NCI-H226 (cell line): Measurements from ENCODE around the gene ESR2.
A peak's percentile ranks its signal among the peaks of the same experiment; 100 is the strongest.
"Not testable (repeated sequence)": the region's sequence is repeated elsewhere in the genome, so short reads cannot be mapped to it uniquely, and the experiment has no call there.

Experiments
- DNase-seq: peaks from one replicate; pipeline ENCODE4 v3.0.0-alpha.2; 2015

ESR2 gene

GRCh38 chr14:64074961-64075612 is 219.1 kb downstream of the ESR2 start:
- DNase-seq, result no peak

DNA sequence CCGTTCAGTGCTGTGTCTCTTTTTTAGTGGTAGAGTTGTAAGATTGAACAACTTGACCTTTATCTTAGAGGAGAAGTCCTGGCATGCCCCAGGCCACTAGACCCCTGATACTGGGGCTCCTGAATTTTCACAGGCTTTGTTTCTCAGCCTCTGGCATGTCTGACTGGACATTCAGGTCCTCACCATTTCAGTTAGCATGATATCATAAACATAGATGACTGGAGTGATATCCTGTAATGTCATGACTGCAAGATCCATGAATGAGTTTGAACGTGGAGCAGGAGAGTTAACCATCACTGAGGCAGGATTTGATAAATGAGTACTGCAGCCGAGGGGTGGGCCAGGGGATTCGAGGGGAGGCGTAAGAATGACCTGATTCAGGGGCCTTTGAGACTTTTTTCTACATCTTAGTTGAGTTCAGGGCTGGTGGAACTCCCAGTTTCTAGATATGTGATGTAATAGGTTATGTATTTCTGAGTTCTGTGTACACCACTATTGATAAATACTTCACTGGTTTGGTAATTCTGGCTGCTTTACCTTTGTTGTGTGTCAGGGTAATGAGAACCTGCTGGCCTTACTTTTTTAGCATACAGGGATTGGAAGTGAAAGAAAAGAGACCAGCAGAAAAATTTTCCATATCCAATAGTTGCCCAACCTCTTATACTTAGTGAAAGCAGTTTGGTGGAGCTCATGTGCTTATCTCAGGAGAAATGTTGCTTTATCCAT is 224.4 kb downstream of the ESR2 start:
- DNase-seq, result no peak

GRCh38 chr14:64064447-64064846 is 229.7 kb downstream of the ESR2 start:
- DNase-seq, result no peak

- no peak for DNase-seq
Observed at GRCh38 chr14:64062381-64063115, 231.6 kb downstream of the ESR2 start.

DNA sequence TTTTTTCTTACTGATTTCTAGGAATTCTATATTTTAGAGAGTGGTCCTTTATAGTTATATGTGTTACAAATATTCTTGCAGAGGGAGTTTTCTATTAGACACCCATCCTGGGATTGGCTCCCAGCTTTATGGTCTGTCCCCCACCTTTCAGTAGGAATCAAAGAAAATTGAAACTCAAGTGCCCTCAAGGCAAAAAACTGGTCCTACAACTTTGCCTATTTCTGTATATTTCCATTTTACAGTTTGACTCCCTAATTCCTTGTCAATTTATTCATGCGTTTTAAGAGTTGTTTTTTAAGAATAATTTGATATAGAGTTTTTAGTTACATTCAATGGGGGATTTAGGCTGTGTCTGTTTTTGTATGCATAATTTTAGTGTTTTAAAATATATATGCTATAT is 232.5 kb downstream of the ESR2 start:
- no peak for DNase-seq

- no peak for DNase-seq
Observed at GRCh38 chr14:64061115-64061514, 233.1 kb downstream of the ESR2 start.

DNA sequence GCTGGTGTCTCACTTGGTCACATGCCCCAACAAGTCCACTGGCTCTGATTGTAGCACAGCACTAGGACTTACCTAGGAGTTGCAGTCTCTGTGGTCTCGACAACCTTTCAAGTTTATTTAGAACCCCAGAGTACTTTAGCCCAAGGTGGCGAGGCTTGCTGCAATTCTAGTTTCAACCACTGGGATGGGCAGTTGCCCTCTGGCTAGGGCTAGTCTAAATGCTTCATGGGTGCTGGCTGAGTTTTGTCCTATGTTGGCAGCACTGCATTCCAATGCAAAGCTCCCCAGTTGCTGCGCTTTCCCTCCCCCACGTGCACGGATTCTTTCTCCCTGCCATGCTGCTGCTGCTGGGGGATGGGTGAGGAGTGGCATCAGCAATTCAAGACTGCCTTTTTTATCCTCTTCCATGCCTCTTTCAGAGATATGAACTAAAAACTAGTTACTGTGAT is 233.5 kb downstream of the ESR2 start:
- peak; percentile 47 for DNase-seq

GRCh38 chr14:64060199-64060545 is 234.0 kb downstream of the ESR2 start:
- no peak for DNase-seq

DNA sequence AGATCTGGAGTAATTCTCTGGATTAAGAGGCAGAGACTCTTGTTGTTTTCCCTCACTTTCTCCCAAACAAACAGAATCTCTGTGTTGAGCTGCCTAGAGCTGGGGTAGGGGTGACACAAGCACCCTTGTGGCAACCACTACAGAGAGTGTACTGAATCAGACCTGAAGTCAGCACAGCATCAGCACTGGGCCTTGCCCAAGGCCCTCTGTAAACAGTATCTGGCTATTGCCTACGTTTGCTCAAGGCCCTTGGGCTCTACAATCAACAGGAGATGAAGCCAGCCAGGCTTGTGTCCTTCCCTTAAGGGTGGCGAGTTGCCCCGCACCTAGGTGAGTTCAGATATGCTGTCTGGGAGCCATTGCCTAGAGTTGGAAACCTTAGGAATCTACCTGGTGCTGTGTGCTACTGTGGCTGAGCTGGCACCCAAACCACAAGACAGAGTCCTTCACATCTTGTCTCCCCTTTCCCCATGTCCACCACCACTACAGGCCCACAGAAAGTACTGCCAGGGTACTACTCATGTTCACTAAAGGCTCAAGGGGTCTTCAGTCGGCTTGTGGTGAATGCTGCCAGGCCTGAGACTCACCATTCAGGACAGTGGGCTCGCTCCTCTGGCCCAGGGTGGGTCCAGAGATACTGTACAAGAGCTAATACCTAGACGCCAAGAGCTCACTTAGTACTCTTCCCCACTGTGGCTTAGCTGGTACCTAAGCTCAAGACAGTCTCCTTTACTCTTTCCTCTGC is 234.5 kb downstream of the ESR2 start:
- no peak for DNase-seq

GRCh38 chr14:64053694-64054669 is 240.2 kb downstream of the ESR2 start:
- DNase-seq, result peak; percentile 5

- no peak for DNase-seq
Observed at GRCh38 chr14:64049616-64050381, 244.4 kb downstream of the ESR2 start.

GRCh38 chr14:64045091-64045490 is 249.1 kb downstream of the ESR2 start:
- no peak for DNase-seq

DNA sequence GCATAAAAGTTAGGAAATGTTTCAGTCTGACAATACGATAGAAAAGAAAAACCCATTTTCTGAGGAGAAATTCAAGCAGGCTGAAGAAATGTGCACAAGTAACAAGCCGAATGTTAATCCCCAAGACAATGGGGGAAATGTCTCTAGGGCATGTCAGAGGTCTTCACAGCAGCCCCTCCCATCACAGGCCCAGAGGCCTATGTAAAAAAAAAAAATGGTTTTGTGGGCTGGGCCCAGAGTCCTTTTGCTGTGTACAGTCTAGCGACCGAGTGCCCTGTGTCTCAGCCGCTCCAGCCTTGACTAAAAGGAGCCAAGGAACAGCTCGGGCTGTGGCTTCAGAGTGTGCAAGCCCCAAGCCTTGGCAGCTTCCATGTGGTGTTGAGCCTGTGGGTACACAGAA is 250.9 kb downstream of the ESR2 start:
- DNase-seq, result not testable (repeated sequence)

- no peak for DNase-seq
Observed at GRCh38 chr14:64040044-64040443, 254.1 kb downstream of the ESR2 start.

DNA sequence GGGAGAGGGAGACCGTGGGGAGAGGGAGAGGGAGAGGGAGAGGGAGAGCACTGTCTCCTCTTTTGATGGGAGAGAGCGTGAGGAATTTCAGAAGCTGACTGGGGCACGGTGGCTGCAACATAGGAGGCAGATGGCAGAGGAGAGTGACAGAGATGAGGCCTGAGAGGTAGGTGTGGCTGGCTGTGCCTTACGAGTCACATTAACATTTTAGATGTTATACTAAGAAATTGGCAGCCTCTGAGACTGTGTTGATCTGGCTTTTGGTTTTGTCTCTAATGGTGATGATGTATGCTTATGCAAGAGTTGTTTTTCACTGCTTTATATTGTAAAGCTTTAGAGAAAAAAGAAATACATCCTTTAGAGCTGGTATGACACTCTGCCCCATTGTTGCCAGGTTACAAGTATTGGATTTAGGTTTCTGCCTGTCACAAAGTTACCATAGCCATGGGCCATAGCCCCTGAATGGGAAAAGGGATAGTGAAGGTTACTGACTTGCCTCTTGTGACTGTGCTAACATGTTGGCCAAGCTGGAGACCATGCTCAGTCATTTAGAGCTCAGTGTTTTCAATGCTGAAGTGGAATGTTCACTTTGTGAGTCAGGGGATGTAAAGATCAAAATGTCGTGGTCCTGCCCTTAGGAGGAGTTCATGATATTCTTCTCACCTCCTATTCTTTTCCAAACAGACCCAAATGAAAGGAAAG is 255.2 kb downstream of the ESR2 start:
- no peak for DNase-seq

DNA sequence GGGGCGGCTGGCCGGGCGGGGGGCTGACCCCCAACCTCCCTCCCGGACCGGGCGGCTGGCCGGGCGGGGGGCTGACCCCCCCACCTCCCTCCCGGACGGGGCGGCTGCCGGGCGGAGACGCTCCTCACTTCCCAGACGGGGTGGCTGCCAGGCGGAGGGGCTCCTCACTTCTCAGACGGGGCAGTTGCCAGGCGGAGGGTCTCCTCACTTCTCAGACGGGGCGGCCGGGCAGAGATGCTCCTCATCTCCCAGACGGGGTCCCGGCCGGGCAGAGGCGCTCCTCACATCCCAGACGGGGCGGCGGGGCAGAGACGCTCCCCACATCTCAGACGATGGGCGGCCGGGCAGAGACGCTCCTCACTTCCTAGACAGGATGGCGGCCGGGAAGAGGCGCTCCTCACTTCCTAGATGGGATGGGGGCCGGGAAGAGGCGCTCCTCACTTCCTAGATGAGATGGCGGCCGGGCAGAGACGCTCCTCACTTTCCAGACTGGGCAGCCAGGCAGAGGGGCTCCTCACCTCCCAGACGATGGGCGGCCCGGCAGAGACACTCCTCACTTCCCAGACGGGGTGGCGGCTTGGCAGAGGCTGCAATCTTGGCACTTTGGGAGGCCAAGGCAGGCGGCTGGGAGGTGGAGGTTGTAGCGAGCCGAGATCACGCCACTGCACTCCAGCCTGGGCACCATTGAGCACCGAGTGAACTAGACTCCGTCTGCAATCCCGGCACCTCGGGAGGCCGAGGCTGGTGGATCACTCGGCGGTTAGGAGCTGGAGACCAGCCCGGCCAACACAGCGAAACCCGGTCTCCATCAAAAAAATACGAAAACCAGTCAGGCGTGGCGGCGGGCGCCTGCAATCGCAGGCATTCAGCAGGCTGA is 256.1 kb downstream of the ESR2 start:
- DNase-seq, result not testable (repeated sequence)

DNA sequence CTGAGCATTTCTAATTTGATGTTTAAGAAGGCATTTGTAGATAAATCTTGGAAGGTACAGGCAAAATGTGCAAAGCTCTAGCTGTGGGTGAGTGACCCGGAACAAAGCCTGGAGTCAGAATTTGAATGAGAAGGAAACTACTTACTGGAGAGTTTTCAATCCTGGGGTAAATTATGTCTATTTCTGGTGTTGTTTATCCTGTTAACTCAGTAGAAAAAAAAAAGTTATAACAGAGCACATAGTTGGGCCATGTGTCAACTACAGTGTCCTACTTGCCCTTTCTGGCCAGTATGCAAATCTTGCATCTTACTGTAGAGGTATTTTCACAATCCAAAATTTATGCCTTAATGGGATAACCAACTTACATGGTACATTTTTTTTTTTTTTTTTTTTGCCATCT is 259.0 kb downstream of the ESR2 start:
- DNase-seq, result no peak
